ENCODE results near the gene EPS15.

EPS15 gene

DNA sequence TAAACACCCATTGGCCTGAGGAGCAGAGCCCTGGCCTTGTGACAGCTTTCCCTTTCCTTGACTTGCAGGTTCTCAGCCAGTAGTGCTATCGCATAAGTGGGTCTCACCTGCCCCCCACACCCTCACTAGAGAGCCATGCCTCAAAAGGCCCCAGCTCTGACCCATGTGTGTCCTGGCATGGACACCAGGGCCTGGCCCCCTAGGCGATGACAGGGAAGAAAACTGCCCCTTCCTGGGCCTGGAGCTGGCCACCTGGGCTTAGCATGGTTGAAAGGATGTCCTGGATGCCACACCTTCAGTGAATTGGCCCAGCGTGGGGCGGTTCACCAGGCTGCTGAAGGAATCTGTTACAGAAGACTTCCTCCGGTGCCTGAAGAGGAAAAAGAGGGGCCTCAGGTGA lies 207.2 kb downstream of the EPS15 start:
- no peak for DNase-seq

DNA sequence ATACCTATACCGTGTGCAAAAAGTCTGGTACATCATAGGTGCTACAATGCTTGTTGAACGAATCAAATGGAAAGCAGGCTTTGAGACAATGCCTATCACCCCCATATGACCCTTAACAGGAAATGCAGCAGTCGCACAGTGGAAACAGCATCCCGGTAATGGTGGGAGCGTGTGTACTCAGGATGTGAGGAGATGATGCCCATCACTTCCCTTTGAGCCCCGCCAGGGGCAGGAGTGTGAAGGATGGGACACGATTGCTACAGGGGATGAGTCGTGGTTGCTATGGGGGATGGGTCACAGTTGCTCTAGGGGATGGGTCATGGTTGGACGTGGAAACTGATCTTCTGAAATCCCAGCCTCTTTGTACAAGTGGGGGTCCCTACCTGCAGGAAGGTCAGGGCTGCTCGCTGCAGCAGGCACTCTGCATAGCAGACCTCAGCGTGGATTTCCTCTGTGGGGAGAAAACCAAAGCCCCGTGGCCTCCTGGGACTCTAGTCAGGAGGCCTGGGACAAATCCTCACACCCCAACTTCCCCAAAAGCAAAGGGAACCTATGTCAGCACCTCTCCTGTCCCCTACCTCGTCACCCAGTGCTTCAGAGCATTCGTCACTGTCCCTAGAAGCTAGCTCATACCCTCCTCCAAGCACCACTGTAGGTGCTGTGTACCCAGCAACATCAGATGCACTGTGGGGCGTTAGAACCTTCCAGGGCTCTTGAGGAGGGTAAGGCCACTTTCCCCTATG lies 208.0 kb downstream of the EPS15 start:
- DNase-seq = no peak

DNA sequence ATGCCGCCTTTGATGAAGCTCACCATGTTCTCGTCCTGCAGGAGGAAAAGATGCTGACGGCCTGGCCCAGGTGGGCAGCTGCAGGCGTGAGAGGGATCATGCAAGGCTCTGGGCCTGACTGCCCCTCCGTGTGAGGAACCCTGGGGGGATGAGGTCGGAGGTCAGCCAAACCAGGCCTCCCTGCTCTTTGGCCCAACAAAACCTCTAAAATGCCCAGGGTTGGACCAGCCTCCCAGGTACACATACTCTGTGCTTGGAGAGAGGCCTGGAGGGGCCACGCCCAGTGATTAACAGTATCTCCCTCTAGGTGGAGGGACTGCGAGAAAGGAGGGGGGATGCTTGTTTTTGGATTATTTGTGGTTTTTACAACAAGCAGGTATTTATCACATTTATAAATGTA lies 209.8 kb downstream of the EPS15 start:
- no peak for DNase-seq

DNA sequence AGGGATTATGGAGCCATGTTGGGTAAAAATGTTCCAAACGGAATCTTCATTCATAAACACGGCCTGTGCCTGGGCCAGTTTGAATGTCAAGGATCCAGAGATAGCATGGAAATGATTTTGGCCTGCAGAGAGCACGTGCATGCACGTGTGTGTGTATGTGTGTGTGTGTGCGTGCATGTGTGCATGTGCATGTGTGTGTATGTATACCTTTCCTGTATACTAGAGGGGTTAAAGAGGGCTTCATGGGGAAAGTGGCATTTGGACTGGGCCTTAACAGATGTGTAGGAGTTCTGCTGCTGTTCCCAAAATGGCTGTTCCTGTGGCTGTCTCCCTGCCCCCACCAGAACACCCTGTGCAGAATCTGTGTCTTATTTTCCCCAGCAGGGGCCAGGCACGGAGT lies 210.4 kb downstream of the EPS15 start:
- no peak for DNase-seq

DNA sequence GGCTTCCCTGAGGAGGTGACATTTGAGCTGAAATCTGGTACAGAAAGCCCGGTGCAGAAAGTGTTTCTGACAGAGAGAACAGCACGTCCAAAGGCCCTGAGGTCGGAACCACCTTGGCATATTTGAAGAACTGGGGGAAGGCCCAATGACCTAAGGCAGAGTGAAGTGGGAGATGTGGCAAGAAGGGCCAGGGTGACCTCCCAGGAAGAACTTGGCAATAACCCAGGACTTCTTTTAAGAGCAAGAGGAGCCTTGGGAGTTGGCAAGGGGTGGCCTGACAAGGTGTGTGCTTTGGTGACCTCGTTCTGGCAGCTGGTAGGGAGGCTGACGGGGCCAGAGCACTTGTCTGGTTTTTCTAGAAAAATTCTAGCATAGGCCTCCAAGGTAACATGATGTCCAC lies 212.1 kb downstream of the EPS15 start:
- no peak for DNase-seq

DNA sequence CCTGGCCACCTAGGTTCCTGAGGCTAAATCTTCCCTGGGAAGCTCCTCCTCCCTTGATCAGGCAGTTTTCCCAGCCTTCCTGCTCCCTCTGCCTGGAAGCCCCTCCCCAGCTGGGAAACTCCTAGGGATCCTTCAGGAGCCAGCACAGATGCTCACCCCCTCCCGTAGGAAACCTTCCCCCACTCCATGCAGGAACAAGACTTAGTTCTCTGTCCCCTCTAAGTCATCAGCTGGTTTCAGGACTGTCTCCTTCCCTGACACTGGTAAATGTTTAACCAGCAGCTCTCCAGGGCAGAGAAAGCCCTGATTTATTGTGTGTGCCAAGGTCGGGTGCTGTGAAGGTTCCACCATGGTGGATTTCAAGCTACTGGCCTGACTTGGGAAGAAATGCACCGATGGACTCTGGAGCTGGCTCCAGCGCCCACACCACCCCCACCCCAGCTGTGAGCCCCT lies 213.7 kb downstream of the EPS15 start:
- DNase-seq = no peak

DNA sequence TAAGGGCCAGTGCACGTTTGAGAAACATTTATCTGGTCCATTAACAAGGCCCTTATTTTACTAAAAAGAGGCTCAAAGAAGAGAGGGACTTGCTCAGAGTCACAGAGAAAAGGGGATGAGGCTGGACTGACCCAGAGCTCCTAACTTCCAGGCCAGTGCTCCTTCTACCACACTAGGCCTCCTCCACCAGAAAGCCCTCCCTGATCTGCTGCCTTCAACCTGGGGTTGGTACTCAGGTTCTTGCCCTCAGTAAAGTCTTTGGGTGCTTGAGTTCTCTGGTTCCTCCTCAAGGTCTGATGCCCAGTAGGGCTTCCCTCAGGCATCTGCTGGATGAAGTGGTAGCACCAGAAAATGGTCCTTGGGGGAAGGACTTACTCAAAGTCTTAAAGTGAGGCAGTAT lies 214.7 kb downstream of the EPS15 start:
- no peak for DNase-seq
